ENCODE data around the gene SYN1. TPM values are rescaled to one million over a fixed set of nuclear protein-coding genes. Genes with fewer than 3 reads are reported as not detected.

Gene SYN1
- polyA plus RNA-seq, 1 donor from 2014 or later = 4.3 TPM

DNA sequence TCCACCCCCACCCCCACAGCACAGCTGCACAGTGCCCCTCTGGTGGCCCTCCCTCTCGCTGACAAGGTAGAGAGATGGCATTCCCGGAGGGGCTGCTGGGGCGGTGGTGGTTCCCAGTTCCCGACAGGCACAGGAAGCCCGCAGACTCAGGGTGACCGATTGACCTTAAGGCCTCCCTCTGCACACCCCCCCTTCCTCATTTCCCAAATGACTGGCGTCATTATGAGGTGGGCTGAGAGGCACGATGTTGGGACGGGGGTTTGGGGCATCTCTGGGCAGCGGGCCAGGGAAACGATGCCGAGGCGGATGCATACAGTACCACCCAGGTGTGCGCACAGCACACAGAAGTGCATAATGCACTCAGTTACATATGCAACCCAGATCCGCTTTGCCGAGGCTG, 41.0 kb downstream of the SYN1 start:
- Histone ChIP-seq H3F3A (ENCODE audit: insufficient read depth, low read length, poor library complexity, severe bottlenecking) (no peaks in the 10 kb centered on the region), H2AFZ (ENCODE audit: low read depth, low read length) (no peak overlapping the region), H3K27me3 (ENCODE audit: insufficient read depth, low read depth, low read length) (no peaks in the 10 kb centered on the region), H3K9ac (ENCODE audit: low read length) (no peak overlapping the region), H4K20me1 (ENCODE audit: insufficient read depth) (no peaks in the 10 kb centered on the region), H3K9me2 (ENCODE audit: insufficient read depth, low read length) (no peaks in the 10 kb centered on the region), H3K79me2 (replicated peaks; ENCODE audit: insufficient read depth, low read length) (no peaks in the 10 kb centered on the region), H3K9me3 (ENCODE audit: low read length) (no peaks in the 10 kb centered on the region), H3K27ac (ENCODE audit: low read length) (no peak overlapping the region), H3K36me3 (ENCODE audit: insufficient read depth, low read length) (no peaks in the 10 kb centered on the region), H3K4me3 (ENCODE audit: low read length) (no peak overlapping the region), H3K4me2 (ENCODE audit: low read length) (no peak overlapping the region)
- no peak for TF ChIP-seq TAF1 (IDR thresholded peaks at IDR 0.05; ENCODE audit: low read depth)
- TF ChIP-seq RAD21 (conservative IDR thresholded peaks at IDR 0.05) = no peak
- no peak for TF ChIP-seq EZH2 (IDR thresholded peaks at IDR 0.05; ENCODE audit: borderline replicate concordance, insufficient read depth, low read length, poor library complexity, severe bottlenecking)
- no peak for TF ChIP-seq REST (IDR thresholded peaks at IDR 0.05; ENCODE audit: borderline replicate concordance)
- TF ChIP-seq POLR2AphosphoS5 (IDR thresholded peaks at IDR 0.05) = no peak
- no peak for TF ChIP-seq SMC3 (conservative IDR thresholded peaks at IDR 0.05; ENCODE audit: poor library complexity)
- TF ChIP-seq MXI1 (conservative IDR thresholded peaks at IDR 0.05; ENCODE audit: poor library complexity, severe bottlenecking) = no peak
- no peak for TF ChIP-seq EP300 (conservative IDR thresholded peaks at IDR 0.05; ENCODE audit: poor library complexity, severe bottlenecking)
- no peak for TF ChIP-seq CTCF (IDR thresholded peaks at IDR 0.05; ENCODE audit: poor library complexity, severe bottlenecking)

DNA sequence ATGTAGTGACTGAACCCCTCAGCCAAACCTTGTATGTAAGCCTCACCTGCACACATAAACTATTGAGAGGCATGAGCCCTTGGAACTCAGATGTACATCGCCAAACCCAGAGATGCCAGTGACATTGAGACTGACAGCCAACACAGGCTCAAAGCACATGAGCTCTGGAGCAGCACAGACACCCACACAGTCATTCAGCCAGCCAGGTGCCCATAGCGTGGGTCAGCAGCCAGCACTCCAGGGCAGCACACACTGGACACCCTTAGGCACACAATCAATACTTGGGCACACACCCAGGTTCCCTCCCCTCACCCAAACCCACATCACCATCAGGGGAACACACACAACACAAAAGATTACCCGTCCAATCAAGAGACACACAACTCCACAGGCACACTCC, 41.8 kb downstream of the SYN1 start:
- Histone ChIP-seq H3K27ac (ENCODE audit: low read length) (no peak overlapping the region), H3F3A (ENCODE audit: insufficient read depth, low read length, poor library complexity, severe bottlenecking) (no peaks in the 10 kb centered on the region), H3K9me3 (ENCODE audit: low read length) (no peaks in the 10 kb centered on the region), H3K9ac (ENCODE audit: low read length) (no peak overlapping the region), H4K20me1 (ENCODE audit: insufficient read depth) (no peaks in the 10 kb centered on the region), H3K36me3 (ENCODE audit: insufficient read depth, low read length) (no peaks in the 10 kb centered on the region), H3K4me2 (ENCODE audit: low read length) (no peak overlapping the region), H2AFZ (ENCODE audit: low read depth, low read length) (no peak overlapping the region), H3K79me2 (replicated peaks; ENCODE audit: insufficient read depth, low read length) (no peaks in the 10 kb centered on the region), H3K27me3 (ENCODE audit: insufficient read depth, low read depth, low read length) (no peaks in the 10 kb centered on the region), H3K9me2 (ENCODE audit: insufficient read depth, low read length) (no peaks in the 10 kb centered on the region), H3K4me3 (ENCODE audit: low read length) (no peak overlapping the region)
- TF ChIP-seq CTCF (IDR thresholded peaks at IDR 0.05; ENCODE audit: poor library complexity, severe bottlenecking) = no peak
